ENCODE data around the gene ASB4. TPM values are rescaled to one million over a fixed set of nuclear protein-coding genes. Genes with fewer than 3 reads are reported as not detected.

ASB4 gene
- total and polyA plus RNA-seq, 4 donors: 0.09 to 1.1 (median 0.38) TPM

DNA sequence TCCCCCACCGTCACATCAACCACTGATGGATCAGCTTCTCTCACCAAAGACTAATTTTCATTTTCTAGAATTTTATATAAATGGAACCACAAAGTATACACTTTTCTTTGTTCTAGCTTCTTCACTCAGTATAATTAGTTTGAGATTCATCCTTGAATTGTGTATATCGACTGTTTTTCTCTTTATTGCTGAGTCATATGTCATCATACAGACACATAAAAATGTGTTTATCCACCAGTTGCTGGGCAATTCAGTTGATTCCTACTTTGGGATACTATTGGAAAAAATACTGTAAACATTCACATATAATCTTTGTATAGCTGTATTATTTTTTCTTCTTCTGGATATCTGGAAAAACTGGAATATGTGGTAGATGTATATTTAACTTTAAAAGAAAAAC, 84.0 kb downstream of the ASB4 start:
- H3K9ac ChIP-seq (ENCODE audit: low read depth in 1 of 2, low read length in 2 of 2): no peak overlapping the region
- 92% methylated on average over 2 of the region's 2 CpGs for WGBS
- no peak overlapping the region for H3K27ac ChIP-seq (ENCODE audit: low read depth in 1 of 2, low read length in 2 of 2)
- no peak overlapping the region for H3K4me3 ChIP-seq (ENCODE audit: low read depth in 1 of 3, low read length in 3 of 3)
- H3K9me3 ChIP-seq (ENCODE audit: control insufficient read depth in 4 of 4, low read length in 3 of 4): no peaks in the 10 kb centered on the region
- no peaks in the 10 kb centered on the region for H3K4me1 ChIP-seq (ENCODE audit: control insufficient read depth in 4 of 4, insufficient read depth in 4 of 4, low read length in 3 of 4)
- no peaks in the 10 kb centered on the region for H3K27me3 ChIP-seq (ENCODE audit: control insufficient read depth in 4 of 4, insufficient read depth in 4 of 4, low read length in 3 of 4)
- no peak for DNase-seq (ENCODE audit: low spot score)
- no peak for TF ChIP-seq NR2F2 (IDR thresholded peaks at IDR 0.05)
- no peak for TF ChIP-seq EGR1 (IDR thresholded peaks at IDR 0.05; ENCODE audit: low read depth in 2 of 2)
- no peak for TF ChIP-seq RXRA (IDR thresholded peaks at IDR 0.05)
- TF ChIP-seq GABPA (IDR thresholded peaks at IDR 0.05 in 1 of 2, conservative IDR thresholded peaks at IDR 0.05 in 1 of 2): no peak
- no peak for TF ChIP-seq FOXA1 (IDR thresholded peaks at IDR 0.05)
- no peak for TF ChIP-seq RAD21 (IDR thresholded peaks at IDR 0.05)
- TF ChIP-seq SP1 (IDR thresholded peaks at IDR 0.05): no peak
- no peaks in the 10 kb centered on the region for H3K36me3 ChIP-seq (ENCODE audit: control insufficient read depth in 4 of 4, insufficient read depth in 3 of 4, low read depth in 1 of 4, low read length in 3 of 4)

DNA sequence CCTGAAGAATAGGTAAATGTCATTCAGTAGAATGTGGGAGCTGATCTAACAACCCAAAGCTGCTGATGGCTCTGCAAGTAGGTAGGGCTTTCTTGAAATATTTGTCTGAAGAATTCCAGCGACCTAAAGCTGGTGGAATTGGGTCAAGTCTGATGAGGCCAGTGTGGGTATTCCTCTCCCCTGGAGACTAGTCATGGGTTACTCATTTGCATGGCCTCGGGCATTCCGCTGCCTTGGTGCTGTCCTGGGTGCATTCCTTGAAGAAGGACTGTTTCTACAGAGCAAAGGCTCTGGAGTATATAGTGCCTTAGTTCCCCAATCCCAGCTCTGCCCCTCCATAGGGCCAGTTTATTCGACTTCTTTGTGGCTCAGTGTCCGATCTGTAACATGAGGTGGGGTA, 91.4 kb downstream of the ASB4 start:
- H3K27me3 ChIP-seq (ENCODE audit: control insufficient read depth in 4 of 4, insufficient read depth in 4 of 4, low read length in 3 of 4): no peaks in the 10 kb centered on the region
- 86% methylated on average over 5 of the region's 5 CpGs for WGBS
- no peaks in the 10 kb centered on the region for H3K9me3 ChIP-seq (ENCODE audit: control insufficient read depth in 4 of 4, low read length in 3 of 4)
- H3K9ac ChIP-seq (ENCODE audit: low read depth in 1 of 2, low read length in 2 of 2): no peak overlapping the region
- H3K27ac ChIP-seq (ENCODE audit: low read depth in 1 of 2, low read length in 2 of 2): no peak overlapping the region
- DNase-seq (ENCODE audit: low spot score): no peak
- H3K36me3 ChIP-seq (ENCODE audit: control insufficient read depth in 4 of 4, insufficient read depth in 3 of 4, low read depth in 1 of 4, low read length in 3 of 4): no peaks in the 10 kb centered on the region
- TF ChIP-seq NR2F2 (IDR thresholded peaks at IDR 0.05): no peak
- TF ChIP-seq, protein P1, sequence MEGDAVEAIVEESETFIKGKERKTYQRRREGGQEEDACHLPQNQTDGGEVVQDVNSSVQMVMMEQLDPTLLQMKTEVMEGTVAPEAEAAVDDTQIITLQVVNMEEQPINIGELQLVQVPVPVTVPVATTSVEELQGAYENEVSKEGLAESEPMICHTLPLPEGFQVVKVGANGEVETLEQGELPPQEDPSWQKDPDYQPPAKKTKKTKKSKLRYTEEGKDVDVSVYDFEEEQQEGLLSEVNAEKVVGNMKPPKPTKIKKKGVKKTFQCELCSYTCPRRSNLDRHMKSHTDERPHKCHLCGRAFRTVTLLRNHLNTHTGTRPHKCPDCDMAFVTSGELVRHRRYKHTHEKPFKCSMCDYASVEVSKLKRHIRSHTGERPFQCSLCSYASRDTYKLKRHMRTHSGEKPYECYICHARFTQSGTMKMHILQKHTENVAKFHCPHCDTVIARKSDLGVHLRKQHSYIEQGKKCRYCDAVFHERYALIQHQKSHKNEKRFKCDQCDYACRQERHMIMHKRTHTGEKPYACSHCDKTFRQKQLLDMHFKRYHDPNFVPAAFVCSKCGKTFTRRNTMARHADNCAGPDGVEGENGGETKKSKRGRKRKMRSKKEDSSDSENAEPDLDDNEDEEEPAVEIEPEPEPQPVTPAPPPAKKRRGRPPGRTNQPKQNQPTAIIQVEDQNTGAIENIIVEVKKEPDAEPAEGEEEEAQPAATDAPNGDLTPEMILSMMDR (IDR thresholded peaks at IDR 0.05; ENCODE audit: low read depth, low read length, missing input control): no peak
- TF ChIP-seq, protein P2, sequence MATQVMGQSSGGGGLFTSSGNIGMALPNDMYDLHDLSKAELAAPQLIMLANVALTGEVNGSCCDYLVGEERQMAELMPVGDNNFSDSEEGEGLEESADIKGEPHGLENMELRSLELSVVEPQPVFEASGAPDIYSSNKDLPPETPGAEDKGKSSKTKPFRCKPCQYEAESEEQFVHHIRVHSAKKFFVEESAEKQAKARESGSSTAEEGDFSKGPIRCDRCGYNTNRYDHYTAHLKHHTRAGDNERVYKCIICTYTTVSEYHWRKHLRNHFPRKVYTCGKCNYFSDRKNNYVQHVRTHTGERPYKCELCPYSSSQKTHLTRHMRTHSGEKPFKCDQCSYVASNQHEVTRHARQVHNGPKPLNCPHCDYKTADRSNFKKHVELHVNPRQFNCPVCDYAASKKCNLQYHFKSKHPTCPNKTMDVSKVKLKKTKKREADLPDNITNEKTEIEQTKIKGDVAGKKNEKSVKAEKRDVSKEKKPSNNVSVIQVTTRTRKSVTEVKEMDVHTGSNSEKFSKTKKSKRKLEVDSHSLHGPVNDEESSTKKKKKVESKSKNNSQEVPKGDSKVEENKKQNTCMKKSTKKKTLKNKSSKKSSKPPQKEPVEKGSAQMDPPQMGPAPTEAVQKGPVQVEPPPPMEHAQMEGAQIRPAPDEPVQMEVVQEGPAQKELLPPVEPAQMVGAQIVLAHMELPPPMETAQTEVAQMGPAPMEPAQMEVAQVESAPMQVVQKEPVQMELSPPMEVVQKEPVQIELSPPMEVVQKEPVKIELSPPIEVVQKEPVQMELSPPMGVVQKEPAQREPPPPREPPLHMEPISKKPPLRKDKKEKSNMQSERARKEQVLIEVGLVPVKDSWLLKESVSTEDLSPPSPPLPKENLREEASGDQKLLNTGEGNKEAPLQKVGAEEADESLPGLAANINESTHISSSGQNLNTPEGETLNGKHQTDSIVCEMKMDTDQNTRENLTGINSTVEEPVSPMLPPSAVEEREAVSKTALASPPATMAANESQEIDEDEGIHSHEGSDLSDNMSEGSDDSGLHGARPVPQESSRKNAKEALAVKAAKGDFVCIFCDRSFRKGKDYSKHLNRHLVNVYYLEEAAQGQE (IDR thresholded peaks at IDR 0.05): no peak
- TF ChIP-seq, protein P3, sequence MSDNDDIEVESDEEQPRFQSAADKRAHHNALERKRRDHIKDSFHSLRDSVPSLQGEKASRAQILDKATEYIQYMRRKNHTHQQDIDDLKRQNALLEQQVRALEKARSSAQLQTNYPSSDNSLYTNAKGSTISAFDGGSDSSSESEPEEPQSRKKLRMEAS (IDR thresholded peaks at IDR 0.05): no peak
- peaks cover 2 to 15% (median 7%) of the 10 kb centered on the region in 4 donors for H3K4me1 ChIP-seq (ENCODE audit: control insufficient read depth in 4 of 4, insufficient read depth in 4 of 4, low read length in 3 of 4)
- H3K4me3 ChIP-seq (ENCODE audit: low read depth in 1 of 3, low read length in 3 of 3): peak overlapping the region in 1 of 3 donors; percentile 54

DNA sequence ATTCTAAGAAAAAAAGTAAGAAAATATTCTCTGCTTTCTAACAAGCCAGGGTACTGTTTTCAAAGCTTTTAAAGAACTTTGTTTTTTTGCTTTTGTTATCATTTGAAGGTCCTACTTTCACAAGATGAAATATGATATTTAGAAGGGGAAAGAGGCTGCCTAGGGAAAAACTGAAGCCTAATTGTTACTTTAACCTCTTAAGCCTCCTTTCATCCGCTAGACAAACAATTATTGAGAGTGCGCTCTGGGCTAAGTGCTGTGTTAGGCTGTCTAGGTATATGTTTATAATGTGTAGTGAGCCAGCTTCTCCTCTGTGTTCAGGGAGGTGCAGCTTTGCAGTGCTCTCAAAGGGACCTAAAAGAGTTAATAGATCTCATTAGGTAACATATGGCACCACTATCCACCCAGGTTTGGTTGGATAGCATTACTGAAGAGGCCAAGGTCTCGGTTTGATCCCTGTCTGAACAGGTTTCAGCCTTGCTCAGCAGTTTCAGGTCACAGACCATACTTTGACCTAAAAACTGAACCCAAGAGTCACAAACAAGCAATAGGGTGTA, 92.6 kb downstream of the ASB4 start:
- 30% methylated on average over 3 of the region's 3 CpGs for WGBS
- no peak overlapping the region for H3K4me3 ChIP-seq (ENCODE audit: low read depth in 1 of 3, low read length in 3 of 3)
- H3K36me3 ChIP-seq (ENCODE audit: control insufficient read depth in 4 of 4, insufficient read depth in 3 of 4, low read depth in 1 of 4, low read length in 3 of 4): no peaks in the 10 kb centered on the region
- peaks cover 2 to 15% (median 7%) of the 10 kb centered on the region in 4 donors for H3K4me1 ChIP-seq (ENCODE audit: control insufficient read depth in 4 of 4, insufficient read depth in 4 of 4, low read length in 3 of 4)
- H3K9ac ChIP-seq (ENCODE audit: low read depth in 1 of 2, low read length in 2 of 2): peak overlapping the region in 1 of 2 donors; percentile 50
- H3K27ac ChIP-seq (ENCODE audit: low read depth in 1 of 2, low read length in 2 of 2): peak overlapping the region; percentile 59 to 77
- DNase-seq (ENCODE audit: low spot score): no peak
- H3K9me3 ChIP-seq (ENCODE audit: control insufficient read depth in 4 of 4, low read length in 3 of 4): no peaks in the 10 kb centered on the region
- H3K27me3 ChIP-seq (ENCODE audit: control insufficient read depth in 4 of 4, insufficient read depth in 4 of 4, low read length in 3 of 4): no peaks in the 10 kb centered on the region
- peak; percentile 93 to 96 for TF ChIP-seq HNF4A (conservative IDR thresholded peaks at IDR 0.05)
- peak; percentile 87 for TF ChIP-seq NR2F2 (IDR thresholded peaks at IDR 0.05)
- TF ChIP-seq EGR1 (IDR thresholded peaks at IDR 0.05; ENCODE audit: low read depth in 2 of 2): peak in 1 of 2 donors; percentile 39
- peak; percentile 93 for TF ChIP-seq SP1 (IDR thresholded peaks at IDR 0.05)
- TF ChIP-seq TAF1 (conservative IDR thresholded peaks at IDR 0.05): no peak
- peak; percentile 57 for TF ChIP-seq FOXA2 (IDR thresholded peaks at IDR 0.05)
- peak; percentile 75 for TF ChIP-seq HNF4G (IDR thresholded peaks at IDR 0.05)
- TF ChIP-seq, protein P1 (IDR thresholded peaks at IDR 0.05; ENCODE audit: low read depth, low read length, missing input control): no peak
- TF ChIP-seq, protein P3 (IDR thresholded peaks at IDR 0.05): peak; percentile 69
- peak; percentile 93 to 95 for TF ChIP-seq RXRA (IDR thresholded peaks at IDR 0.05)
- TF ChIP-seq FOXA1 (IDR thresholded peaks at IDR 0.05): peak; percentile 70
- TF ChIP-seq, protein P2 (IDR thresholded peaks at IDR 0.05): peak; percentile 73
